ENCODE measurements around the gene FYN. TPM values are rescaled to one million over a fixed set of nuclear protein-coding genes. Genes with fewer than 3 reads are reported as not detected.

FYN gene
- total and polyA plus RNA-seq, 2 of the 8 experiments (the other 6 are each of a cell fraction or from before 2014, with no cell fraction given) = 46.8 to 97.2 TPM

GRCh38 chr6:111829581-111829980 is 43.7 kb downstream of the FYN start:
- H3K79me2 ChIP-seq (ENCODE audit: control insufficient read depth in 1 of 2, insufficient read depth in 2 of 2, low read length in 2 of 2) = no peaks in the 10 kb centered on the region; a peak in 1 of 4 replicates
- H2AK5ac ChIP-seq (ENCODE audit: low read depth, low read length) = no peak overlapping the region
- H3K56ac ChIP-seq (replicated peaks; ENCODE audit: insufficient read length, low read depth, low read length) = no peak overlapping the region
- WGBS, 2 experiments (ENCODE audit: extremely low coverage in 1 of 2, insufficient coverage in 1 of 2, insufficient read length in 1 of 2, insufficient replicate concordance in 2 of 2, low coverage in 1 of 2, low lambda C conversion rate in 2 of 2, missing lambda C conversion rate in 1 of 2) = 88% methylated on average over 3 of the region's 3 CpGs; no CpG with 5 or more reads in 1 of the 2 experiments
- no peaks in the 10 kb centered on the region for H3K9me3 ChIP-seq (ENCODE audit: insufficient read depth in 2 of 2, low read depth in 1 of 2, low read length in 1 of 2)
- H4K5ac ChIP-seq (ENCODE audit: insufficient read length, low read depth, low read length) = no peak overlapping the region
- FAIRE-seq = no peak
- no peak for DNase-seq (ENCODE audit: low read depth in 1 of 2, low spot score in 2 of 2)
- no peak overlapping the region for H3K9ac ChIP-seq (replicated peaks in 1 of 4; ENCODE audit: extremely low read depth in 1 of 4, low read depth in 3 of 4, low read length in 3 of 4)
- H3K18ac ChIP-seq (ENCODE audit: extremely low read depth, low read length) = no peak overlapping the region
- H2BK120ac ChIP-seq (replicated peaks; ENCODE audit: low read depth, low read length) = no peak overlapping the region
- no peak overlapping the region for H2AFZ ChIP-seq (ENCODE audit: low read length)
- peaks cover 3% of the 10 kb centered on the region in 2 experiments for H4K20me1 ChIP-seq (replicated peaks in 1 of 2; ENCODE audit: control insufficient read depth in 1 of 2, insufficient read depth in 2 of 2, low read length in 2 of 2)
- no peak overlapping the region for H2BK12ac ChIP-seq (ENCODE audit: low read depth, low read length)
- no peak overlapping the region for H3K4me2 ChIP-seq (ENCODE audit: insufficient read depth in 1 of 2, low read depth in 2 of 2, low read length in 2 of 2)
- no peak overlapping the region for H3K4ac ChIP-seq (replicated peaks; ENCODE audit: insufficient read length, low read depth, low read length)
- no peak overlapping the region for H4K91ac ChIP-seq (replicated peaks; ENCODE audit: insufficient read length, low read length)
- H2BK15ac ChIP-seq (ENCODE audit: low read length) = no peak overlapping the region
- H3K36me3 ChIP-seq (ENCODE audit: control insufficient read depth in 2 of 4, insufficient read depth in 4 of 4, low read length in 3 of 4) = no peaks in the 10 kb centered on the region
- H3K4me3 ChIP-seq (ENCODE audit: extremely low read depth in 1 of 4, insufficient read depth in 2 of 4, low read depth in 3 of 4, low read length in 4 of 4) = no peak overlapping the region
- no peaks in the 10 kb centered on the region for H3K23me2 ChIP-seq (ENCODE audit: low read depth, low read length)
- POLR2A ChIA-PET (ENCODE audit: partially characterized antibody) = interaction anchor here (1.2 kb wide), 1 partner anchor 11 kb away, joined by 3 read pairs; no protein-coding TSS in a partner anchor
- peaks cover 2% of the 10 kb centered on the region; the same call in 1 of the 2 replicates for H3K79me1 ChIP-seq (ENCODE audit: low read depth, low read length)
- no peak overlapping the region for H3K27ac ChIP-seq (ENCODE audit: low read depth, low read length)
- no peak overlapping the region for H2BK5ac ChIP-seq (ENCODE audit: low read depth, low read length)
- H4K8ac ChIP-seq (ENCODE audit: extremely low read depth, insufficient read depth, low read length) = no peak overlapping the region
- CTCF ChIA-PET (ENCODE audit: partially characterized antibody) = interaction anchor here (0.6 to 2.2 kb wide), 5 partner anchors 14 to 162 kb away, joined by 3 to 6 read pairs (median 3); no protein-coding TSS in a partner anchor
- H3K27me3 ChIP-seq (replicated peaks in 1 of 4; ENCODE audit: control insufficient read depth in 3 of 4, extremely low read depth in 1 of 4, insufficient read depth in 3 of 4, low read length in 3 of 4) = no peaks in the 10 kb centered on the region
- no peak overlapping the region for H2BK20ac ChIP-seq (ENCODE audit: low read length)
- no peak overlapping the region for H3K23ac ChIP-seq (ENCODE audit: insufficient read length)
- H3K14ac ChIP-seq (ENCODE audit: insufficient read length) = no peak overlapping the region
- no peaks in the 10 kb centered on the region for H3K4me1 ChIP-seq (replicated peaks in 1 of 4; ENCODE audit: control insufficient read depth in 3 of 4, insufficient read depth in 4 of 4, low read length in 3 of 4)
- TF ChIP-seq SP4 (IDR thresholded peaks at IDR 0.05; ENCODE audit: low read length) = no peak
- no peak for TF ChIP-seq MAX (IDR thresholded peaks at IDR 0.05)
- TF ChIP-seq TAF7 (optimal IDR thresholded peaks at IDR 0.05; ENCODE audit: borderline replicate concordance, low read depth, low read length) = no peak
- no peak for TF ChIP-seq TCF12 (IDR thresholded peaks at IDR 0.05; ENCODE audit: low read depth, low read length)
- no peak for TF ChIP-seq EP300 (IDR thresholded peaks at IDR 0.05; ENCODE audit: borderline replicate concordance in 1 of 2, low read depth in 2 of 2, low read length in 2 of 2)
- no peak for TF ChIP-seq RBBP5 (IDR thresholded peaks at IDR 0.05; ENCODE audit: borderline replicate concordance, low read depth, low read length)
- no peak for TF ChIP-seq HDAC2 (IDR thresholded peaks at IDR 0.05; ENCODE audit: borderline replicate concordance in 1 of 2, low read depth in 2 of 2, low read length in 2 of 2)
- TF ChIP-seq POLR2AphosphoS5 (IDR thresholded peaks at IDR 0.05; ENCODE audit: low read depth, low read length) = no peak
- no peak for TF ChIP-seq BACH1 (IDR thresholded peaks at IDR 0.05; ENCODE audit: low read length)
- no peak for TF ChIP-seq SUZ12 (IDR thresholded peaks at IDR 0.05; ENCODE audit: low read length)
- TF ChIP-seq MAFK (IDR thresholded peaks at IDR 0.05; ENCODE audit: low read depth, low read length) = no peak
- TF ChIP-seq SAP30 (IDR thresholded peaks at IDR 0.05; ENCODE audit: insufficient read depth, insufficient replicate concordance, low read length) = no peak
- no peak for TF ChIP-seq NANOG (IDR thresholded peaks at IDR 0.05; ENCODE audit: insufficient read depth, low read depth, low read length, poor library complexity, severe bottlenecking)
- TF ChIP-seq BRCA1 (IDR thresholded peaks at IDR 0.05; ENCODE audit: low read depth, low read length) = no peak
